ENCODE results near the gene ATP13A1. TPM values are rescaled to one million over a fixed set of nuclear protein-coding genes. Genes with fewer than 3 reads are reported as not detected.
A peak's percentile ranks its signal among the peaks of the same experiment; 100 is the strongest.

Gene ATP13A1
- total and polyA plus RNA-seq, 2 donors (not counting 3 experiments of a cell fraction or from before 2014, with no cell fraction given), result 36.9 to 48.7 TPM

DNA sequence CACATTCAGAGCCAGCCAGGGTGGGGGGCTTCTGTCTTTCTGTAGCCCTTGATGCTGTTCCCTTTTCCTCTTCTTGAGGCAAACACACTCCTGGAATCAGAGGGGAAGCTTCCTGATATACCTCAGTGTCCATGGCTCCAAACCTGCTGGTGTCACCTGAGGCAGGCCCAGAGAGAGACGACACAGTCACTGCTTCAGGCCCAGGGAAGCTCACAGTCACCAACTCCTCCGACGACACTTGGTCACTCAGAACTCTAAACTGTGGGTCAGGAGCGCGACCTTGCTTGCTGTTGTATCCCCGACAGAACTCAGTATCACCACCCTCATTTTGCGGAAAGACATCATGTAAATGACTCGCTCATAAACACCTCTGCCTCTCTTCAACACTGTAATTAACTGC, 1.1 kb downstream of the ATP13A1 start:
- H3K9ac ChIP-seq (replicated peaks; ENCODE audit: extremely low read depth, insufficient read depth, low read length), result no peak overlapping the region
- no peak overlapping the region for H3K27ac ChIP-seq (ENCODE audit: insufficient read depth, low read depth, low read length)
- FAIRE-seq, result no peak
- H3K9me1 ChIP-seq (replicated peaks; ENCODE audit: control insufficient read depth, extremely low read depth, insufficient read depth, low read length), result no peaks in the 10 kb centered on the region
- ChIA-PET CTCF (no interaction called here), POLR2A (no interaction called here)
- dilution Hi-C loops (cut with MboI; ENCODE audit: extremely low pct_ligation_motif_present, low sequenced_read_pairs) (no loop called here), intact Hi-C loops (cut with micrococcal nuclease) (loop anchor here (2.0 to 10.0 kb wide), 2 partner anchors 204 to 242 kb away; partner anchors contain the start of gene ZNF93)
- H3K9me3 ChIP-seq (replicated peaks; ENCODE audit: control insufficient read depth, insufficient read depth, low read length), result no peaks in the 10 kb centered on the region
- peaks cover 3% of the 10 kb centered on the region for H3K4me1 ChIP-seq (ENCODE audit: control insufficient read depth, extremely low read depth, insufficient read depth, low read length)
- no peak for DNase-seq (ENCODE audit: low read depth, low spot score)
- H3K4me2 ChIP-seq (ENCODE audit: insufficient read depth, low read length), result peak overlapping the region; percentile 76
- peaks cover 22% of the 10 kb centered on the region for H3K79me2 ChIP-seq (ENCODE audit: control insufficient read depth, insufficient read depth, low read length)
- H3K27me3 ChIP-seq (ENCODE audit: control insufficient read depth in 2 of 2, insufficient read depth in 2 of 2, low read length in 2 of 2), result no peaks in the 10 kb centered on the region
- TF ChIP-seq EZH2 (IDR thresholded peaks at IDR 0.05; ENCODE audit: borderline replicate concordance, low read depth, low read length, severe bottlenecking) (no peak), FOS (IDR thresholded peaks at IDR 0.05; ENCODE audit: borderline replicate concordance, insufficient read depth, low read length) (no peak), GATA2 (IDR thresholded peaks at IDR 0.05; ENCODE audit: insufficient read depth, insufficient read length, low read depth, low read length) (no peak)
- H2AFZ ChIP-seq (ENCODE audit: low read depth, low read length), result no peak overlapping the region
- no peaks in the 10 kb centered on the region for H4K20me1 ChIP-seq (replicated peaks; ENCODE audit: control insufficient read depth, extremely low read depth, insufficient read depth, low read length)
- peaks cover 5 to 15% of the 10 kb centered on the region in 2 experiments for H3K36me3 ChIP-seq (ENCODE audit: control insufficient read depth in 2 of 2, extremely low read depth in 1 of 2, insufficient read depth in 2 of 2, low read length in 2 of 2)
- H3K4me3 ChIP-seq (replicated peaks in 1 of 3; ENCODE audit: insufficient read depth in 1 of 3, low read depth in 1 of 3, low read length in 3 of 3), result peak overlapping the region in 1 of 3 experiments; percentile 57
- no TSS peak for BruUV-seq (replicated peaks)

GRCh38 chr19:19661675-19662251, 1.7 kb downstream of the ATP13A1 start:
- CTCF ChIA-PET, result no interaction called here
- H3K9ac ChIP-seq (replicated peaks; ENCODE audit: extremely low read depth, insufficient read depth, low read length), result no peak overlapping the region
- H3K4me3 ChIP-seq (replicated peaks in 1 of 3; ENCODE audit: insufficient read depth in 1 of 3, low read depth in 1 of 3, low read length in 3 of 3), result no peak overlapping the region
- no peaks in the 10 kb centered on the region for H4K20me1 ChIP-seq (replicated peaks; ENCODE audit: control insufficient read depth, extremely low read depth, insufficient read depth, low read length)
- dilution Hi-C loops (cut with MboI; ENCODE audit: extremely low pct_ligation_motif_present, low sequenced_read_pairs), result no loop called here
- no peaks in the 10 kb centered on the region for H3K9me1 ChIP-seq (replicated peaks; ENCODE audit: control insufficient read depth, extremely low read depth, insufficient read depth, low read length)
- H3K36me3 ChIP-seq (ENCODE audit: control insufficient read depth in 2 of 2, extremely low read depth in 1 of 2, insufficient read depth in 2 of 2, low read length in 2 of 2), result peaks cover 6 to 20% of the 10 kb centered on the region in 2 experiments
- peaks cover 3% of the 10 kb centered on the region for H3K4me1 ChIP-seq (ENCODE audit: control insufficient read depth, extremely low read depth, insufficient read depth, low read length)
- no TSS peak for BruUV-seq (replicated peaks)
- H3K79me2 ChIP-seq (ENCODE audit: control insufficient read depth, insufficient read depth, low read length), result peaks cover 22% of the 10 kb centered on the region
- POLR2A ChIA-PET, result no interaction called here
- no peaks in the 10 kb centered on the region for H3K9me3 ChIP-seq (replicated peaks; ENCODE audit: control insufficient read depth, insufficient read depth, low read length)
- TF ChIP-seq POLR2A (IDR thresholded peaks at IDR 0.05; ENCODE audit: low read depth, low read length), result no peak
- TF ChIP-seq MYC (IDR thresholded peaks at IDR 0.05; ENCODE audit: low read depth, low read length), result no peak
- no peak for TF ChIP-seq CTCF (IDR thresholded peaks at IDR 0.05; ENCODE audit: extremely low read depth in 1 of 2, insufficient read depth in 1 of 2, low read depth in 1 of 2, low read length in 2 of 2)
- TF ChIP-seq FOS (IDR thresholded peaks at IDR 0.05; ENCODE audit: borderline replicate concordance, insufficient read depth, low read length), result no peak
- TF ChIP-seq POLR2AphosphoS5 (IDR thresholded peaks at IDR 0.05; ENCODE audit: insufficient read depth, low read depth, low read length), result no peak
- TF ChIP-seq JUN (IDR thresholded peaks at IDR 0.05; ENCODE audit: borderline replicate concordance, insufficient read depth, insufficient read length, low read depth), result no peak
- no peak for TF ChIP-seq MAX (IDR thresholded peaks at IDR 0.05; ENCODE audit: insufficient read depth, insufficient read length)
- TF ChIP-seq EZH2 (IDR thresholded peaks at IDR 0.05; ENCODE audit: borderline replicate concordance, low read depth, low read length, severe bottlenecking), result no peak
- no peak for TF ChIP-seq GATA2 (IDR thresholded peaks at IDR 0.05; ENCODE audit: insufficient read depth, insufficient read length, low read depth, low read length)
- no peak for DNase-seq (ENCODE audit: low read depth, low spot score)
- intact Hi-C loops (cut with micrococcal nuclease), result loop anchor here (2.0 to 10.0 kb wide), 2 partner anchors 205 to 243 kb away; partner anchors contain the start of gene ZNF93
- H3K4me2 ChIP-seq (ENCODE audit: insufficient read depth, low read length), result no peak overlapping the region
- H2AFZ ChIP-seq (ENCODE audit: low read depth, low read length), result no peak overlapping the region
- FAIRE-seq, result no peak
- H3K27me3 ChIP-seq (ENCODE audit: control insufficient read depth in 2 of 2, insufficient read depth in 2 of 2, low read length in 2 of 2), result no peaks in the 10 kb centered on the region
- H3K27ac ChIP-seq (ENCODE audit: insufficient read depth, low read depth, low read length), result no peak overlapping the region
